SK-N-SH treated with all-trans-retinoic acid at 6 μM for 48 hours (cell line): ENCODE results near the gene ST6GALNAC3.

Experiments used
- ATAC-seq: fragments of 200-7000 bp; cut with Tn5 transposase; 3 replicates; pipeline ENCODE4 v1.9.1; 2020; ENCODE audit warnings: mild to moderate bottlenecking, moderate library complexity
- ARNTL ChIP-seq: fragments of 450-650 bp; formaldehyde crosslinking; IDR thresholded peaks from 2 replicates; pipeline ENCODE4 v1.5.0; 2020; ENCODE audit warnings: low read depth, mild to moderate bottlenecking, moderate library complexity, borderline replicate concordance
- BACH2 ChIP-seq: fragments of 250-450 bp; sonication (Bioruptor Pico); IDR thresholded peaks from 2 replicates; pipeline ENCODE4 v1.9.0; 2021; ENCODE audit warnings: mild to moderate bottlenecking, borderline replicate concordance
- CREB5 ChIP-seq: fragments of 250-450 bp; sonication (Bioruptor Pico); IDR thresholded peaks from 2 replicates; pipeline ENCODE4 v1.5.1; 2020; ENCODE audit warnings: low read depth, mild to moderate bottlenecking, moderate library complexity
- CSDC2 ChIP-seq: fragments of 250-450 bp; sonication (Bioruptor Pico); IDR thresholded peaks from 2 replicates; pipeline ENCODE4 v1.5.0; 2020; ENCODE audit warnings: mild to moderate bottlenecking, moderate library complexity
- CSRNP3 ChIP-seq: fragments of 250-450 bp; sonication (Bioruptor Pico); IDR thresholded peaks from 2 replicates; pipeline ENCODE4 v1.5.1; 2021; ENCODE audit warnings: mild to moderate bottlenecking, moderate library complexity
- ESRRG ChIP-seq: fragments of 250-450 bp; sonication (Bioruptor Pico); IDR thresholded peaks from 2 replicates; pipeline ENCODE4 v1.6.1; 2021; ENCODE audit warnings: mild to moderate bottlenecking
- ISL1 ChIP-seq: fragments of 250-450 bp; sonication (Bioruptor Pico); IDR thresholded peaks from 2 replicates; pipeline ENCODE4 v2.1.2; 2022; ENCODE audit warnings: mild to moderate bottlenecking, moderate library complexity
- OSR1 ChIP-seq: fragments of 250-450 bp; sonication (Bioruptor Pico); IDR thresholded peaks from 2 replicates; pipeline ENCODE4 v1.8.0; 2022; ENCODE audit warnings: moderate library complexity, mild to moderate bottlenecking, inconsistent platforms
- PATZ1 ChIP-seq: fragments of 250-450 bp; sonication (Bioruptor Pico); IDR thresholded peaks from 2 replicates; pipeline ENCODE4 v1.8.0; 2020; ENCODE audit warnings: mild to moderate bottlenecking, moderate library complexity, borderline replicate concordance
- POU6F1 ChIP-seq: fragments of 250-450 bp; sonication (Bioruptor Pico); IDR thresholded peaks from 2 replicates; pipeline ENCODE4 v1.8.0; 2021; ENCODE audit warnings: low read depth, mild to moderate bottlenecking, moderate library complexity, borderline replicate concordance
- PPARA ChIP-seq: fragments of 250-450 bp; sonication (Bioruptor Pico); IDR thresholded peaks from 2 replicates; pipeline ENCODE4 v1.5.0; 2020; ENCODE audit warnings: mild to moderate bottlenecking, borderline replicate concordance
- RARB ChIP-seq: fragments of 250-450 bp; sonication (Bioruptor Pico); IDR thresholded peaks from 2 replicates; pipeline ENCODE4 v1.8.0; 2021; ENCODE audit warnings: mild to moderate bottlenecking, moderate library complexity
- SNAI2 ChIP-seq: fragments of 250-450 bp; sonication (Bioruptor Pico); IDR thresholded peaks from 2 replicates; pipeline ENCODE4 v1.5.0; 2020; ENCODE audit warnings: mild to moderate bottlenecking, moderate library complexity
- TCF4 ChIP-seq: fragments of 250-450 bp; sonication (Bioruptor Pico); IDR thresholded peaks from 2 replicates; pipeline ENCODE4 v1.8.0; 2021; ENCODE audit warnings: mild to moderate bottlenecking, moderate library complexity, borderline replicate concordance
- TOX ChIP-seq: fragments of 250-450 bp; sonication (Bioruptor Pico); IDR thresholded peaks from 2 replicates; pipeline ENCODE4 v1.8.0; 2021; ENCODE audit warnings: mild to moderate bottlenecking, moderate library complexity, borderline replicate concordance
- TSHZ2 ChIP-seq: fragments of 250-450 bp; sonication (Bioruptor Pico); IDR thresholded peaks from 2 replicates; pipeline ENCODE4 v1.5.0; 2020; ENCODE audit warnings: mild to moderate bottlenecking, moderate library complexity
- ZC3H10 ChIP-seq: fragments of 250-450 bp; sonication (Bioruptor Pico); IDR thresholded peaks from 2 replicates; pipeline ENCODE4 v1.5.1; 2021; ENCODE audit warnings: mild to moderate bottlenecking, moderate library complexity
- ZFP30 ChIP-seq: fragments of 450-650 bp; formaldehyde crosslinking; IDR thresholded peaks from 2 replicates; pipeline ENCODE4 v1.5.0; 2022; ENCODE audit warnings: mild to moderate bottlenecking, moderate library complexity
- ZNF565 ChIP-seq: fragments of 450-650 bp; formaldehyde crosslinking; conservative IDR thresholded peaks from 2 replicates; pipeline ENCODE4 v1.5.0; 2020; ENCODE audit warnings: low read depth, mild to moderate bottlenecking, moderate library complexity
- ZNF70 ChIP-seq: fragments of 450-650 bp; formaldehyde crosslinking; IDR thresholded peaks from 2 replicates; pipeline ENCODE4 v1.5.0; 2020; ENCODE audit warnings: mild to moderate bottlenecking, moderate library complexity
- ZNF8 ChIP-seq: fragments of 450-650 bp; formaldehyde crosslinking; IDR thresholded peaks from 2 replicates; pipeline ENCODE4 v1.5.0; 2020; ENCODE audit warnings: mild to moderate bottlenecking, moderate library complexity

ST6GALNAC3 gene

GRCh38 chr1:76351655-76352054 is 277.1 kb downstream of the ST6GALNAC3 start:
- TF ChIP-seq CREB5, result no peak
- TF ChIP-seq TSHZ2, result no peak
- no peak for TF ChIP-seq TCF4 (CRISPR knock-in tag)
- TF ChIP-seq OSR1 (CRISPR knock-in tag), result no peak
- no peak for TF ChIP-seq CSDC2
- TF ChIP-seq ZC3H10 (CRISPR knock-in tag), result no peak
- TF ChIP-seq RARB (CRISPR knock-in tag), result no peak
- TF ChIP-seq POU6F1, result no peak
- no peak for TF ChIP-seq ZNF8 (CRISPR knock-in tag)
- TF ChIP-seq ZFP30 (CRISPR knock-in tag), result no peak
- TF ChIP-seq SNAI2 (CRISPR knock-in tag), result no peak
- TF ChIP-seq ZNF70, result no peak
- TF ChIP-seq BACH2 (CRISPR knock-in tag), result no peak
- no peak for TF ChIP-seq ESRRG (CRISPR knock-in tag)
- no peak for TF ChIP-seq ISL1 (CRISPR knock-in tag)
- no peak for TF ChIP-seq TOX (CRISPR knock-in tag)
- no peak for TF ChIP-seq ZNF565 (CRISPR knock-in tag)
- TF ChIP-seq ARNTL (CRISPR knock-in tag), result no peak
- TF ChIP-seq CSRNP3 (CRISPR knock-in tag), result no peak

GRCh38 chr1:76352741-76353435 is 278.3 kb downstream of the ST6GALNAC3 start:
- no peak for ATAC-seq
- TF ChIP-seq ARNTL (CRISPR knock-in tag) (no peak), CREB5 (no peak), ESRRG (CRISPR knock-in tag) (no peak), OSR1 (CRISPR knock-in tag) (no peak), ISL1 (CRISPR knock-in tag) (no peak), POU6F1 (no peak), PATZ1 (CRISPR knock-in tag) (no peak), PPARA (no peak), CSDC2 (no peak), CSRNP3 (CRISPR knock-in tag) (no peak), TSHZ2 (no peak), ZFP30 (CRISPR knock-in tag) (no peak), ZNF70 (no peak), ZC3H10 (CRISPR knock-in tag) (no peak), BACH2 (CRISPR knock-in tag) (no peak), SNAI2 (CRISPR knock-in tag) (no peak)

More at GRCh38 chr1:76351655-76352054, 277.1 kb downstream of the ST6GALNAC3 start:
- no peak for ATAC-seq
